ENCODE measurements around the gene APCDD1L.

GRCh38 chr20:58510921-58511320 lies 4.3 kb downstream of the APCDD1L start:
- TF ChIP-seq CTCF (IDR thresholded peaks at IDR 0.05) (no peak), POLR2A (IDR thresholded peaks at IDR 0.05) (no peak)
